Suppressor macrophage (primary cell): ENCODE data around the gene CCDC27.

Experiments used
- DNase-seq, 4 experiments: peaks; one replicate each; pipeline ENCODE4 v3.0.0-alpha.2; 2020 to 2022

Gene CCDC27

DNA sequence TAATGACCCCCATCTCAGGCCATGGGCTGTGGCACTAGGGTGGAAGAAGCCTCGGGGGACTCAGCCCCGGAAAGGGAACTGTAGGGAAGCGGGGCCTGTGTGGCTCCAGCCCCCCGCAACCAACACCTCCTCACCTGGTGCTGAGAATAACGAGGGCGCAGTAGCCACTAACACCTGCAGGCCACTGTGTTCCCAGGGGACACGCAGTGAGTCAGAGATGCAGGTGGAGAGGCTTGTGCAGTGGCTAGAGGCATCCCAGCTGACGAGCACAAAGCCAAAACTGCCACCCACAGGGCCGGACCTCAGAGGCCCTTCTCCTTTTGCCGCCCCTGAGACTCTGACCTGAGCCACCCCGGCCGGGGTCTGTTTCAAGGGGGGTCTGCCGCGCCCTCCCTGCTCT lies 33.5 kb upstream of the CCDC27 start:
- no peak for DNase-seq

DNA sequence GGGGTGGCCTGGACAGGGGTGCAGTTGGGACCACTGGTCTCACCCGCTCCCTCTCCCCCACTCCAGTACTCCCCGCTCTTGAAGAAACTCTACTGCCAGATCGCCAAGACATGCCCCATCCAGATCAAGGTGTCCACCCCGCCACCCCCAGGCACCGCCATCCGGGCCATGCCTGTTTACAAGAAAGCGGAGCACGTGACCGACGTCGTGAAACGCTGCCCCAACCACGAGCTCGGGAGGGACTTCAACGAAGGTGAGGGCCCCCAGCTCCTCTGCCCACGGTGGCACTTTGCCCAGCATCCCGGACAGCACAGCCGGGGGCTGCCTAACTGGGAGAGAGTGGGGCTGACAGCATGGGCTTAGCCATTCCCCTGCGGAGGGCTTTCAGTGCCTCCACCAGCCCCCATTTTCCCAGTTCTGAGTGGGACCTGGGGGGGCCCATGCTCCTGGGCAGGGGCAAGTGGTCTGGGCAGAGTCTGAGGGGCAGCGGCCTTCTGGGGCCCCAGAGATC lies 30.2 kb upstream of the CCDC27 start:
- DNase-seq, result no peak

DNA sequence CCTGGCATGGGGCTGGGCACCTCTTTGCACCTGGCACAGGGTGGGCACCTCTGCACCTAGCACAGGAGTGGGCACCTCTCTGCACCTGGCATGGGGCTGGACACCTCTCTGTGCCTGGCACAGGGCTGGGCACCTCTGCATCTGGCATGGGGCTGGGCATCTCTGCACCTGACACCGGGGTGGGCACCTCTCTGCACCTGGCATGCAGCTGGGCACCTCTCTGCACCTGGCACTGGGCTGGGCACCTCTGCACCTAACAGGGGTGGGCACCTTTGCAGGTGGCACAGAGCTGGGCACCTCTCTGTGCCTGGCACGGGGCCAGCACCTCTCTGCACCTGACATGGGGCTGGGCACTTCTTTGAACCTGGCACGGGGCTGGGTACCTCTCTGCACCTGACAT lies 29.4 kb upstream of the CCDC27 start:
- no peak for DNase-seq

DNA sequence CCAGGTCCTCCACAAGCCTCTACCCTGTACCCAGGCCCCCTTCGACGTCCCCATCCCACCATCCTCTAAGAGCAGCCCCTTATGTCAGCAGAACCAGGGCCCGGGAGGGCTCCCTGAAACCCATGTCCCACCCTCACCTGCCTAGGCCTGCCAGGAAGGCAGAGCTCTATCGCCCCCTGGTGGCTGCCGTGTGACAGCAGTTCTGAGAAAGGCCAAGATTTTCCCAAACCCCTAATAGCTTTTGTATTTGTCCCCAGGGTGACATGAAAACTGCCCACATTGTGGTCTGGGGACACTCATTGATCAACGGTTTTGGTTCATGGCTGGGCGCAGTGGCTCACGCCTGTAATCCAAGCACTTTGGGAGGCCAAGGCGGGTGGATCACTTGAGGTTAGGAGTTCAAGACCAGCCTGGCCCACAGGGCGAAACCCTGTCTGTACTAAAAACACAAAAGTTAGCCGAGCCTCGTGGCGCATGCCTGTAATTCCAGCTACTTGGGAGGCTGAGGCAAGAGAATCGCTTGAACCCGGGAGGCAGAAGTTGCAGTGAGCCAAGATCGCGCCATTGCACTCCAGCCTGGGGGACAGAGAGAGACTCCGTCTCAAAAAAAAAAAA lies 27.7 kb upstream of the CCDC27 start:
- peak; percentile 69 to 90 (median 84) for DNase-seq

DNA sequence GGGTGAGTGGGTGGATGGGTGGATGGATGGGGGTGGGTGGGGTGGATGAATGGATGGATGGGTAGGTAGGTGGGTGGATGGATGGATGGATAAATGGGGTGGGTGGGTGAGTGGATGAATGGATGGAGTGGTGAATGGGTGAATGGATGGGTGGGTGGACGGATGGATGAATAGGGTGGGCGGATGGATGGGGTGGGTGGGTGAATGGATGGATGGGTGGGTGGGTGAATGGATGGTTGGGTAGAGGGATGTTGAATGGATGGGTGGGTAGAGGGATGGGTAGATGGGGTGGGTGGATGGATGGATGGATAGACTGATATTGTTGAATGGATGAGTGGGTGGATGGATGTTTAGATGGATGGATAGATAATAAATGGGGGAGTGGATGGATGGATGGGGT lies 26.9 kb upstream of the CCDC27 start:
- DNase-seq, result no peak

DNA sequence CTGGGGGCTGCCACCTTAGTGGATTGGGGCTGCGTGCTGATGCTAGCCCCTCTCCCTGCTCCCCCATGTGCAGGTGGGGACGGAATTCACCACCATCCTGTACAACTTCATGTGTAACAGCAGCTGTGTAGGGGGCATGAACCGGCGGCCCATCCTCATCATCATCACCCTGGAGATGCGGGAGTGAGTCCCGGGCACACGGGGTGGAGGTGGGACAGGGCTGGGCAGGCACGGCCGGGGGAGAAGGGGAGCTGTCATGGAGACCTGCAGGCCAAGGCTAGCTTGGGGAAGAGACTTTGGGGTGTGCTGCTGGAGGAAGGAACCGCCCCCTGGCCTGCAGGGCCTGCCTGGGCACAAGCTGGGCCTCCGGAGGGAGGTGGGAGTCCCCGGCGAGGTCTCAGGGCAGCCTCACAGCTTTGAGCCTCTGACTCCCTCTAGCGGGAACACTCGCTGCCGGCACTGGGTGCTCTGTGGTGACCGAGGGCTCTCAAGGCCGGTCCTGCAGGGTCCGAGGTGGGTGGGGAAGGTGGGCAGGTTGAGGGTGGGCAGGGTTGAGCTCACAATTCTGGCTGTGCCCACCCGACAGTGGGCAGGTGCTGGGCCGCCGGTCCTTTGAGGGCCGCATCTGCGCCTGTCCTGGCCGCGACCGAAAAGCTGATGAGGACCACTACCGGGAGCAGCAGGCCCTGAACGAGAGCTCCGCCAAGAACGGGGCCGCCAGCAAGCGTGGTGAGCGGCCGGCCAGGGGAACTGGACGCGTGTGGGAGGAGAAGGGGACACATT lies 25.0 kb upstream of the CCDC27 start:
- DNase-seq, result peak; percentile 38 to 55 (median 45)

DNA sequence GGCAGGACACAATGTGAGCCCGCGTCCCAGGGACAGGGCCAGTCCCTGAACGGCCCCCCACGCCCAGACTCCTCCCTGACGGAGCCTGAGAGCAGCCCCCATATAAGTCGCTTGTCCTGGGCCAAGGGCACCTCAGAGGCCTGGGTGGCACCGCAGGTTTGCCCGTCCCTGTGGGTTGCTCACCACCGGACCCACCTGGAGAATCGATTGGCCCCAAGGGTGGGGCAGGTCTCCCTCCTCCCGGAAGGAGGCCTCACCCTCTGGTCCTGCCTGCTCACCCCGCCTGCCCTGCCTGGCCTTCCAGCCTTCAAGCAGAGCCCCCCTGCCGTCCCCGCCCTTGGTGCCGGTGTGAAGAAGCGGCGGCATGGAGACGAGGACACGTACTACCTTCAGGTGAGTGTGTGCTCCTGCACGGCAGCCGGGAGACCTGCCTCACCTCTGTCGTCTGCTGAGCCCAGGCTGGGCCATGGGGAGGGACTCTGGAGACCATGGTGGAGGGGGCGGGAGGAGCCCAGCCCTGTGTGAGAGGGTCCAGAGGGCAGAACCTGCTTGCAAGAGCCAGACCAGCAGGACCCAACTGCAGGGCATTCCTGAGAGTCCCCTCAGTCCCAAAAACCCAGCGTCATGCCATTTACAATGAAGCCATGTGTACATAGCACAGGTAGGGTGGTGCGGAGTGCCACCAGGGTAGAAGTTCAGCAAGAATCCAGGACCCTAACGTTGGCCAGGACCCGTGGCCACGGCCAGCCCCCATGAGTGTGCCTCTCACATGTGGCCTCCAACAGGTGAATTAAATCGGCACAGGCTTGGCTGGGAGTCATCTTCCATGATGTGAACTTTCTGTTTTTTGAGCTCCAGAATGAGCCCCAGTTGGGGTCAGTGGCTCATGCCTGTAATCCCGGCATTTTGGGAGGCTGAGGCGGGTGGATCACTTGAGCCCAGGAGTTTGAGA lies 24.1 kb upstream of the CCDC27 start:
- DNase-seq, result no peak

DNA sequence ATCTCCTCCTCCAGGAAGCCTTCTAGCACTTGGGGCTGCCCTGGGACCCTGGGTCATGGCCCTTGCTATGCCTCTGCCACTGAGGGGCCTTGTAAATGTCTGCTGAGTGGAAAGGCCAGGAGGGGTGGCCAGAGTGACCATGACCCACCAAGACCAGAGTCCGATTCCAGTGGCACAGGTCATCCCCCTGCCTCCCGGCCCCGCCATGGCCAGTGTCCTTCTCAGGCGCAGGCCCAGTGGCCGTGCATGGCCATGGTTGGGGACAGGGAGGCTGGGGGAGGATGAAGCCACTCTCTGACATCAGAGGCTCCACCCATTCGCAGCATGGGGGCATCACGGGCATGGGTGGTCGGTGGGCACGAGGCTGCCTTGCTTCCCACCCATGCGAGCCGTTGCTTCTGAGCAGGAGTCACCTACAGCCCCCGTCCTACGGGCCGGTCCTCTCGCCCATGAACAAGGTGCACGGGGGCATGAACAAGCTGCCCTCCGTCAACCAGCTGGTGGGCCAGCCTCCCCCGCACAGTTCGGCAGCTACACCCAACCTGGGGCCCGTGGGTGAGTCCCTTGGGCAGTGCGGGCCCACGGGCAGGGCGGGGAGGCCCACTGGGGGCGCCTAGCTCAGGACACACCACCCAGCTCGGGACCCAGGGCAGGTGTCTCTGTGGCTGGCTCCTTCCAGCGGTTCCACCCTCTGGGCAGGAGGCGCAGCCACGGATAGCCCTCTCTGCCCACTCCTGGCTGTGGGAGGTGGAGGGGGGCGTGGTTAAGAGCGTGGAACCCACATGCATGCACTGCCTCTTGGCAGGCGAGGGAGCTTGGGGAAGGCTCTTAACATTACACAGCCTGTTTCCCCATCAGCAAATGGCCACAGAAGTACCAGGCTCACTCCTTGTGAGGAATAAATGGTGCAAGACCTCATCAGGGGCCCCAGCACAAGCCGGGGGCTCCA lies 22.4 kb upstream of the CCDC27 start:
- no peak for DNase-seq

DNA sequence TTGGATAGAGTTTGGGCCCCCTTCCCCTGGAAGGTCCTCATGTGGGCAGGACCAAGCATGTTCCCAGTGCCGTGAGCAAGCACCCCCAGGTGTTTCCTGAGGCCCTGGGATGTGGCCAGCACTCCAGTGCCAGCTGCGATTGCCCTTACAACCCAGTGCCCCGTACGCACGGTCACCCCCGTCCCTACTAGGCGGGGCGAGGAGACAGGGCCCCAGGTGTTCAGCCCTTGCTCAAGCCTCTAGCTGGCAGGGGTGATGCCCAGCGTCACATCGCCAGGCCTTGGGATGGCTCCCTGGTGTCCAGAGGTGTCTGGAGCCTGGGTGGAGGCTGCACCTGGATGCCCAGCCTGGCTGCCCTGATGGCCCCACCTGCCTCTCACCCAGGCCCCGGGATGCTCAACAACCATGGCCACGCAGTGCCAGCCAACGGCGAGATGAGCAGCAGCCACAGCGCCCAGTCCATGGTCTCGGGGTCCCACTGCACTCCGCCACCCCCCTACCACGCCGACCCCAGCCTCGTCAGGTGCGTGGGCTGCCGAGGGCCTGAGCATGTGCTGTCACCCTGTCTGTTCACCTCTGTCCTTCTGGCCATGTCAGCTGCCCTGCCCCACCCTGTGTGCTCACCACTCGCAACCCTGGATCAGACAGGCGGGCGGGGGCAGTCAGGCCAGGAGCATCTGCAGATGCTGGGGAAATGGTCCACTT lies 21.6 kb upstream of the CCDC27 start:
- no peak for DNase-seq

DNA sequence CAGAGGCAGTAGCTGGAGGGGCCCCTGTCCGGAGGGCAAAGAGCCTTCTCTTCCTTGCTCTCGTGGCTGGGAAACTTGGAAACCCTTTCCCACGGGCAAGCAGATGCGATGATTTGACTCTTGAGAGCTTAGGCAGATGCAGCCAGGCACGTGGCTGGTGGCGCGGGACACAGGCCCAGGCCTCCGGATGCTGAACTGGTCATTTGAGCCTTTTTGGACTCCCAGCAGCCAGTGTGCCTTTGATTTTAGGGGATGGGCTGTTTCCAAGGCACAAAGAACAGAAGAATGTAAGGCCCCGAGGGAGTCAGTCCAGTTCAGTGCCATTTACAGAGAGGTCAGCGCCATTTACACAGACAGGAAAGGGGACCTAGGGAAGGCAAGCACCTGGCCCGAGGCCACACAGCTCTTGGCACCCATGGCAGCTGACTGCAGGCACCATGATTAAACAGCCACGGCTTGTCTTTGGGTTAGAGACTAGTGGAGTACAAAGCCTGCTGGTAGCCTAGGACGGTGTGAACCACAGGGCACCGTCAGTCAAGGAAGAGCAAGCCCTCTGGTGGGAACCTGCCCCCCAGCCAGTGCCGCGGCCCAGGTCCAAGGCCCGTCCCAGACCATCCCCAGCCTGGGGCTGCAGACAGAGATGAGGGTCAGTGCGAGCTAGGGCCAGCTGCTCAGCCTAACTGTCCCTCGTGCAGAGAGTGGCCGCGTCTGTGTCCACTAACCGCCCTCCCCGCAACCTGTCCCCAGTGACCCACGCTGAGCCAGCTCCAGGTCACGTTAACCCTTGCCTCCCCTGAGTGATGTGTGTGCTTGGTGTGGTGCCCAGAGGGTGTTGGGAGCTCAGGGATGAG lies 20.4 kb upstream of the CCDC27 start:
- DNase-seq, result no peak

DNA sequence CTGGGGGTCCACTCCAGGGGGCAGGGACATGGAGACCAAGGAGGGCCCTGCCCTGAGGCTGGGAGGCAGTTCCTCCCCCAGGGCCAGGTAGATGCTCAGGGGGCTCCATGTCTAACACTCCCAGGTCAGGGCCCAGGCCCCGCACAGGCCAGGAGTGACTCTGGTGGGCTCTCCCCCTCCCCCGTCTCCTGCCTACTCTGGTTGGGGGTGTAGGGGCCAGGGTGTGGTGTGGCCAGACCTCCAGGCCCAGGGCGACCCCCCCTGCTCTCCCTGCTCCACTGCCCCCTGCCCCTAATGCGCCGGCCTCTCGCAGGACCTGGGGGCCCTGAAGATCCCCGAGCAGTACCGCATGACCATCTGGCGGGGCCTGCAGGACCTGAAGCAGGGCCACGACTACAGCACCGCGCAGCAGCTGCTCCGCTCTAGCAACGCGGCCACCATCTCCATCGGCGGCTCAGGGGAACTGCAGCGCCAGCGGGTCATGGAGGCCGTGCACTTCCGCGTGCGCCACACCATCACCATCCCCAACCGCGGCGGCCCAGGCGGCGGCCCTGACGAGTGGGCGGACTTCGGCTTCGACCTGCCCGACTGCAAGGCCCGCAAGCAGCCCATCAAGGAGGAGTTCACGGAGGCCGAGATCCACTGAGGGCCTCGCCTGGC lies 19.7 kb upstream of the CCDC27 start:
- DNase-seq, result no peak

DNA sequence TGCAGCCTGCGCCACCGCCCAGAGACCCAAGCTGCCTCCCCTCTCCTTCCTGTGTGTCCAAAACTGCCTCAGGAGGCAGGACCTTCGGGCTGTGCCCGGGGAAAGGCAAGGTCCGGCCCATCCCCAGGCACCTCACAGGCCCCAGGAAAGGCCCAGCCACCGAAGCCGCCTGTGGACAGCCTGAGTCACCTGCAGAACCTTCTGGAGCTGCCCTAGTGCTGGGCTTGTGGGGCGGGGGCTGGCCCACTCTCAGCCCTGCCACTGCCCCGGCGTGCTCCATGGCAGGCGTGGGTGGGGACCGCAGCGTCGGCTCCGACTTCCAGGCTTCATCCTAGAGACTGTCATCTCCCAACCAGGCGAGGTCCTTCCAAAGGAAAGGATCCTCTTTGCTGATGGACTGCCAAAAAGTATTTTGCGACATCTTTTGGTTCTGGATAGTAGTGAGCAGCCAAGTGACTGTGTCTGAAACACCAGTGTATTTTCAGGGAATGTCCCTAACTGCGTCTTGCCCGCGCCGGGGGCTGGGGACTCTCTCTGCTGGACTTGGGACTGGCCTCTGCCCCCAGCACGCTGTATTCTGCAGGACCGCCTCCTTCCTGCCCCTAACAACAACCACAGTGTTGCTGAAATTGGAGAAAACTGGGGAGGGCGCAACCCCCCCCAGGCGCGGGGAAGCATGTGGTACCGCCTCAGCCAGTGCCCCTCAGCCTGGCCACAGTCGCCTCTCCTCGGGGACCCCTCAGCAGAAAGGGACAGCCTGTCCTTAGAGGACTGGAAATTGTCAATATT lies 19.0 kb upstream of the CCDC27 start:
- no peak for DNase-seq

DNA sequence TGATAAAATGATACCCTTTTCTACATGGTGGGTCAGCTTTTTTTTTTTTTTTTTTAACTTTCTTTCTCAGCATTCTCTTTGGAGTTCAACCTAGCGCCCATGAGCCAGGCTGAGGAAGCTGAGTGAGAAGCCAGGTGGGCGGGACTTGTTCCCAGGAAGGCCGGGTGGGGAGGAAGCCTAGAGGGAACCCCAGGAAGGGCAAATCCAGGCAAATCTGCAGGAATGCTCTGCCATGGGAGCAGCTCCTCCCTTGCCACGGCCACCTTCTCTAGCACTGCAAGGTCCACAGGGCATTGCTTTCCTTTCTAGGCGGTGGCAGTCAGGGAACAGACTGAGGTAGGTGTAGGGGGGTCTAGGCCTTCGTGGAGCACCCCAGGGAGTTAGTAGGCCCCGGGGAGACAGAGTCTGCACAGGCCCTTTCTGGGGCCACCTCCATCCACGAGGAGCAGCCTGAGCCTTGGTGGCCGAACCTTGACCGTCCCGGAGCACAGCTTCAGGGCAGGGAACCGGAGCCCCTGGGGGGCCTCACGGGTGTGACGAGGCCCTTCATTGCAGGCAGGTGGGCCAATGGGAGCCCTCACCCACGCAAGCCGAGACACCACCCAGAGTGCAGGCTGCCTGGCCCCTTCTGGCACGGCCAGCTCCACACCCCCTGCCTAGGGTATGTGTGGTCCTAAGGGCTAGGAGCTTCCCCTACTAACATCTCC lies 18.2 kb upstream of the CCDC27 start:
- DNase-seq, result no peak

DNA sequence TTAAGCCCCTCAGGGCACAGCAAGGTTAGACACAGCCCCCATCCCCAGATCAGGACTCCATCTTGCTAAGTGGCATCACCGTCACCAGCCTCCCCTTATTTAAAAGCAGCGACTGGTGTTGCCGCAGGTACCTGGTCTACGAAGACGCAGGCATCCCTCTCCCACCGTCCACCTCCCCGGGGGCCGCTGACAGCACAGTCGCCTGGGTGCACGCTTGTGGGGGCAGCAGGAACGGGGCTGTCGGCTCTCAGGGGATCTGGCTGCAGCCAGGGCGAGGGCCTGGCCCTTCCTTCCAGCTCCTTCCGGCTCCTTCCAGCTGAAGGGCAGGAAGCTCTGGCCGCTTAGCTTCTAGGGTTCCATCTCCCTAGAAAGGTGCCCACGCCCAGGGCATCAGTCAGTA lies 17.6 kb upstream of the CCDC27 start:
- DNase-seq, result no peak

DNA sequence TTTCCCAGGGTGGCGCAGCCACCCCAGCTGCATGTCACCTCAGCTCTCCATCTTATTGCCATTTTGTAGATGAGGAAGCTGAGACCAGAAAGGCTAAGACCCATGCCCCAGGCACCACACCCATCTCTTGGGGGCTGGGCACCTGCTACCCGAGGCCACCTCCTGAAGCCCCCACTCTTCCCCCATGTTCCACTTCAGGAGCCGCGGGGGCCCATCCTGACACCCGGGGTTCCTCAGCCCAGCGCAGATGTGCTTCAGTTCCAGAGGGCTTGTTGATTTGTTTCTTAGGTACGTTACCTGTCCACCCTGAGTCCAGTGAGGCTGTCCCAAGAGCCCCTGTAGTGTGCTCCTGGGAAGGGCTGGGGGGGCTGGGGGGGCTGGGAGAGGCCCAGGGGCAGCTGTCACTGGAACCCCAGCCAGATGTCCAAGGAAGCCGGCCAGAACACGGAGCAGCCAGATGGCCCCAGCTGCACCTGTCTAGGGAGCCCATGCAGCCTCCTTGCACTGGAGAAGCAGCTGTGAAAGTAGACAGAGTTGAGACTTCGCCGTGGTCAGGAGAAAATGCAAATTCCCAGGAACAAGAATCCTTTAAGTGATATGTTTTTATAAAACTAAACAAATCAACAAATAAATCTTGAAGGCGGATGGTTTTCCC lies 17.1 kb upstream of the CCDC27 start:
- DNase-seq, result no peak

DNA sequence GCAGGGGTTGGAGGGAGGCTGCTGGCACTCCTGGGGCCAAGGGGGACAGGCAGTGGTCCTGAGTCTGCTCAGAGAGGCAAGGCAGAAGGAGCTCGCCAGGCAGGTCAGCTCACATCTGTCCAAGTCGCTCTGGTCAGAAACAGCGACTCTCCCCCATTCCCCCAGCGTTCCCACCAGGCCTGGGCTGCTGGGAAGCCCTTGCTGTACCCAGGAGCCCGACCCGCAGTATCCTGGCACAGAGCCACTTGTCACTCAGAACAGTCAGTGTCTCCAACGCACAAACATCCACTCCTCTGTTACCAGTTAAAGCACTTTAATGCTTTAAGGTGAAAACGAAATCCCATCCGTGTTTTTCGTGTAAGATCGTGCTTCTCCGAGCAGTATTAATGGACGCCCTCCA lies 16.6 kb upstream of the CCDC27 start:
- DNase-seq, result no peak

DNA sequence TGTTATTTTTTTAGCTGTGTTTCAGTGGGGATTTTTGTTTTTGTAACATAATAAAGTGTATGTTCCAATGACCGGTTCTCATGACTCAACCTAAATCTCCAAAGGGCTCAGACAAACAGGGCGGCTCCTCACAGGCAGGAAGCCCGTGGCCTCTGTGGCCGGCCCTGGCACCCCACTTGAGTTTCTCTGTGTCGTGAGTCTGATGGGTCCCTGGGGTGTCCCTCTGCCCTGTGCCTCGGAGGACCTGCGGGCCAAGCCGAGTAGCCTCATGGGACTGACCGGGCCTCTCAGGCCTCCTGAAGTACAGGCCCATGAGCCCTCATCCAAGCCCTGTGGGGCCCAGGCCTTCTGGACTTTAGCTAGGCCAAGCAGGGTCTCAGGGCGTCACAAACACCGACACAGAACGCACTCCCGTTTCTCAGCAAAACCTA lies 16.1 kb upstream of the CCDC27 start:
- no peak for DNase-seq

DNA sequence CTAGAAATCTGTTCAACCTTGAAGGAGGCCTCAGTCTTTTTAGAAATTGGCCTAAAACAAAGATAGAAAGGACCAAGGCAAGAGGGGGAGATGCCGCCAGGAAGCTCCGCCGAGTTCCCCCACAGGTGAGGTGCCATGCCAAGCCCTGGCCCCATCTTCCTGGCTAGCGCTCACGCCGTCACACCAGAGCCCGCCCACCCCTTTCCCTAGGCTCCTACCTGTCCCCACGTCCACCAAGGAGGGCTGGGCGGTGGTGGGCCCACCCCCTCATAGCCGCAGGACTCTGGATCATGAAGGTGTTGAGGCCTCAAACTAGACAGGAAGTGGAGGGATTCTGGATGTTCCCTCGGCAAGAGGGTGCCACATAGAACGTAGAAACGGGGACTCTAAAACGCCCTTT lies 15.5 kb upstream of the CCDC27 start:
- DNase-seq, result no peak
